ENCODE measurements around the gene KPNA1.
"Not testable (repeated sequence)": the region's sequence is repeated elsewhere in the genome, so short reads cannot be mapped to it uniquely, and the experiment has no call there.

Gene KPNA1

GRCh38 chr3:122519693-122520092, 5.0 kb upstream of the KPNA1 start:
- H3K36me3 ChIP-seq (ENCODE audit: control insufficient read depth, insufficient read depth, low read length): no peaks in the 10 kb centered on the region
- H3K9ac ChIP-seq (ENCODE audit: low read length): no peak overlapping the region
- H3K4me1 ChIP-seq (ENCODE audit: control insufficient read depth, insufficient read depth, low read length): no peaks in the 10 kb centered on the region
- H3K27ac ChIP-seq (ENCODE audit: low read depth, low read length): no peak overlapping the region
- H3K4me3 ChIP-seq (ENCODE audit: low read depth, low read length): no peak overlapping the region
- no peaks in the 10 kb centered on the region for H3K9me3 ChIP-seq (ENCODE audit: control insufficient read depth, insufficient read depth, low read depth, low read length)
- no peaks in the 10 kb centered on the region for H3K27me3 ChIP-seq (ENCODE audit: control insufficient read depth, insufficient read depth, low read length)

- no peaks in the 10 kb centered on the region for H3K9me3 ChIP-seq (ENCODE audit: control insufficient read depth, insufficient read depth, low read depth, low read length)
- H3K4me1 ChIP-seq (ENCODE audit: control insufficient read depth, insufficient read depth, low read length): peaks cover 14% of the 10 kb centered on the region
- no peak overlapping the region for H3K9ac ChIP-seq (ENCODE audit: low read length)
- H3K27me3 ChIP-seq (ENCODE audit: control insufficient read depth, insufficient read depth, low read length): no peaks in the 10 kb centered on the region
- no peak overlapping the region for H3K4me3 ChIP-seq (ENCODE audit: low read depth, low read length)
- no peak overlapping the region for H3K27ac ChIP-seq (ENCODE audit: low read depth, low read length)
- no peaks in the 10 kb centered on the region for H3K36me3 ChIP-seq (ENCODE audit: control insufficient read depth, insufficient read depth, low read length)
Measured at GRCh38 chr3:122516846-122517360, 2.2 kb upstream of the KPNA1 start.

GRCh38 chr3:122515870-122516269, 1.1 kb upstream of the KPNA1 start:
- Histone ChIP-seq H3K4me1 (ENCODE audit: control insufficient read depth, insufficient read depth, low read length) (peaks cover 25% of the 10 kb centered on the region), H3K36me3 (ENCODE audit: control insufficient read depth, insufficient read depth, low read length) (no peaks in the 10 kb centered on the region), H3K9ac (ENCODE audit: low read length) (no peak overlapping the region), H3K27me3 (ENCODE audit: control insufficient read depth, insufficient read depth, low read length) (no peaks in the 10 kb centered on the region), H3K4me3 (ENCODE audit: low read depth, low read length) (no peak overlapping the region), H3K9me3 (ENCODE audit: control insufficient read depth, insufficient read depth, low read depth, low read length) (no peaks in the 10 kb centered on the region), H3K27ac (ENCODE audit: low read depth, low read length) (no peak overlapping the region)

GRCh38 chr3:122515020-122515468, 305 bp upstream of the KPNA1 start:
- Histone ChIP-seq H3K4me3 (ENCODE audit: low read depth, low read length) (peak overlapping the region; percentile 84), H3K9me3 (ENCODE audit: control insufficient read depth, insufficient read depth, low read depth, low read length) (no peaks in the 10 kb centered on the region), H3K9ac (ENCODE audit: low read length) (no peak overlapping the region), H3K4me1 (ENCODE audit: control insufficient read depth, insufficient read depth, low read length) (peaks cover 27% of the 10 kb centered on the region), H3K27me3 (ENCODE audit: control insufficient read depth, insufficient read depth, low read length) (no peaks in the 10 kb centered on the region), H3K27ac (ENCODE audit: low read depth, low read length) (0 out of 2 replicates have a peak overlapping the region, but pooled peaks have one; percentile 96), H3K36me3 (ENCODE audit: control insufficient read depth, insufficient read depth, low read length) (no peaks in the 10 kb centered on the region)

- H3K9ac ChIP-seq (ENCODE audit: low read length): peak overlapping the region; percentile 97
- no peaks in the 10 kb centered on the region for H3K27me3 ChIP-seq (ENCODE audit: control insufficient read depth, insufficient read depth, low read length)
- H3K4me3 ChIP-seq (ENCODE audit: low read depth, low read length): peak overlapping the region; percentile 84
- H3K36me3 ChIP-seq (ENCODE audit: control insufficient read depth, insufficient read depth, low read length): no peaks in the 10 kb centered on the region
- H3K27ac ChIP-seq (ENCODE audit: low read depth, low read length): peak overlapping the region; percentile 96; the same call in 1 of the 2 replicates
- H3K4me1 ChIP-seq (ENCODE audit: control insufficient read depth, insufficient read depth, low read length): peaks cover 37% of the 10 kb centered on the region
- H3K9me3 ChIP-seq (ENCODE audit: control insufficient read depth, insufficient read depth, low read depth, low read length): no peaks in the 10 kb centered on the region
Measured at GRCh38 chr3:122513386-122514122, 1.2 kb downstream of the KPNA1 start.

GRCh38 chr3:122512284-122512683, 2.5 kb downstream of the KPNA1 start:
- Histone ChIP-seq H3K4me1 (ENCODE audit: control insufficient read depth, insufficient read depth, low read length) (peaks cover 42% of the 10 kb centered on the region), H3K9ac (ENCODE audit: low read length) (no peak overlapping the region), H3K36me3 (ENCODE audit: control insufficient read depth, insufficient read depth, low read length) (no peaks in the 10 kb centered on the region), H3K9me3 (ENCODE audit: control insufficient read depth, insufficient read depth, low read depth, low read length) (no peaks in the 10 kb centered on the region), H3K4me3 (ENCODE audit: low read depth, low read length) (peak overlapping the region; percentile 84), H3K27me3 (ENCODE audit: control insufficient read depth, insufficient read depth, low read length) (no peaks in the 10 kb centered on the region), H3K27ac (ENCODE audit: low read depth, low read length) (peak overlapping the region; percentile 10; the same call in 1 of the 2 replicates)

GRCh38 chr3:122510878-122511535, 3.7 kb downstream of the KPNA1 start:
- Histone ChIP-seq H3K9ac (ENCODE audit: low read length) (no peak overlapping the region), H3K36me3 (ENCODE audit: control insufficient read depth, insufficient read depth, low read length) (no peaks in the 10 kb centered on the region), H3K27ac (ENCODE audit: low read depth, low read length) (no peak overlapping the region), H3K9me3 (ENCODE audit: control insufficient read depth, insufficient read depth, low read depth, low read length) (no peaks in the 10 kb centered on the region), H3K4me3 (ENCODE audit: low read depth, low read length) (no peak overlapping the region), H3K4me1 (ENCODE audit: control insufficient read depth, insufficient read depth, low read length) (peaks cover 42% of the 10 kb centered on the region), H3K27me3 (ENCODE audit: control insufficient read depth, insufficient read depth, low read length) (no peaks in the 10 kb centered on the region)

GRCh38 chr3:122508944-122509343, 5.8 kb downstream of the KPNA1 start:
- H3K4me1 ChIP-seq (ENCODE audit: control insufficient read depth, insufficient read depth, low read length): peaks cover 42% of the 10 kb centered on the region
- not testable (repeated sequence) for H3K9ac ChIP-seq (ENCODE audit: low read length); H3K27me3 ChIP-seq (ENCODE audit: control insufficient read depth, insufficient read depth, low read length); H3K4me3 ChIP-seq (ENCODE audit: low read depth, low read length); H3K27ac ChIP-seq (ENCODE audit: low read depth, low read length); H3K36me3 ChIP-seq (ENCODE audit: control insufficient read depth, insufficient read depth, low read length); H3K9me3 ChIP-seq (ENCODE audit: control insufficient read depth, insufficient read depth, low read depth, low read length)

GRCh38 chr3:122508135-122508914, 6.4 kb downstream of the KPNA1 start:
- Histone ChIP-seq H3K9me3 (ENCODE audit: control insufficient read depth, insufficient read depth, low read depth, low read length) (no peaks in the 10 kb centered on the region; the same call in 1 of the 2 replicates), H3K9ac (ENCODE audit: low read length) (no peak overlapping the region), H3K4me1 (ENCODE audit: control insufficient read depth, insufficient read depth, low read length) (peaks cover 41% of the 10 kb centered on the region), H3K27me3 (ENCODE audit: control insufficient read depth, insufficient read depth, low read length) (no peaks in the 10 kb centered on the region), H3K36me3 (ENCODE audit: control insufficient read depth, insufficient read depth, low read length) (no peaks in the 10 kb centered on the region), H3K27ac (ENCODE audit: low read depth, low read length) (no peak overlapping the region), H3K4me3 (ENCODE audit: low read depth, low read length) (no peak overlapping the region)

- no peaks in the 10 kb centered on the region for H3K27me3 ChIP-seq (ENCODE audit: control insufficient read depth, insufficient read depth, low read length)
- H3K27ac ChIP-seq (ENCODE audit: low read depth, low read length): no peak overlapping the region
- no peaks in the 10 kb centered on the region for H3K36me3 ChIP-seq (ENCODE audit: control insufficient read depth, insufficient read depth, low read length)
- H3K4me3 ChIP-seq (ENCODE audit: low read depth, low read length): no peak overlapping the region
- peaks cover 33% of the 10 kb centered on the region for H3K4me1 ChIP-seq (ENCODE audit: control insufficient read depth, insufficient read depth, low read length)
- H3K9me3 ChIP-seq (ENCODE audit: control insufficient read depth, insufficient read depth, low read depth, low read length): no peaks in the 10 kb centered on the region; the same call in 1 of the 2 replicates
- H3K9ac ChIP-seq (ENCODE audit: low read length): no peak overlapping the region
Measured at GRCh38 chr3:122506450-122506849, 8.3 kb downstream of the KPNA1 start.

All from HUES6 (cell line).